Esophagus squamous epithelium (tissue), 5 donors: ENCODE data around the gene FAM184B. TPM values are rescaled to one million over a fixed set of nuclear protein-coding genes. Genes with fewer than 3 reads are reported as not detected.
A peak's percentile ranks its signal among the peaks of the same experiment; 100 is the strongest.

ENCODE experiments used
- DNase-seq: peaks from one replicate; lab custom pipeline; 2025; lab: John Stamatoyannopoulos, UW
- H3K27ac ChIP-seq, 4 donors: fragments of 200-600 bp; sonication (generic); one replicate each; pipeline ENCODE4 v1.5.1; 2016 to 2019; ENCODE audit warnings: mild to moderate bottlenecking in 1 of 4
- H3K27me3 ChIP-seq, 4 donors: fragments of 200-600 bp; sonication (generic); 1 replicate in 3 of 4; 2 replicates in 1 of 4; pipeline versions ENCODE4 v1.5.1 to v1.6.0; 2017 to 2021; ENCODE audit warnings: antibody characterized with exemption in 1 of 4
- H3K36me3 ChIP-seq, 3 donors: fragments of 200-600 bp; sonication (generic); one replicate each; pipeline ENCODE4 v1.5.1; 2016 to 2019
- H3K4me1 ChIP-seq, 3 donors: fragments of 200-600 bp; sonication (generic); one replicate each; pipeline ENCODE4 v1.5.1; 2017 to 2019
- H3K4me3 ChIP-seq, 4 donors: fragments of 200-600 bp; sonication (generic); 1 replicate in 3 of 4; 2 replicates in 1 of 4; pipeline ENCODE4 v1.5.1; 2016 to 2019; ENCODE audit warnings: mild to moderate bottlenecking in 2 of 4, moderate library complexity in 1 of 4
- H3K9me3 ChIP-seq, 3 donors: fragments of 200-600 bp; sonication (generic); one replicate each; pipeline ENCODE4 v1.5.1; 2016 to 2019
- CTCF ChIP-seq, 6 experiments: fragments of 450-650 bp in 4 of 6; fragments of 200-600 bp in 2 of 6; sonication (generic) in 2 of 6; IDR thresholded peaks; one replicate each; pipeline ENCODE4 v1.5.1; 2016 to 2019; ENCODE audit warnings: antibody characterized with exemption in 6 of 6, mild to moderate bottlenecking in 4 of 6, moderate library complexity in 4 of 6
- POLR2A ChIP-seq, 4 donors: fragments of 450-650 bp; IDR thresholded peaks; one replicate each; pipeline ENCODE4 v1.6.1; 2017; ENCODE audit warnings: antibody characterized with exemption in 4 of 4, mild to moderate bottlenecking in 4 of 4, moderate library complexity in 3 of 4
- WGBS, 2 donors: methylation state at CpG; one replicate each; pipeline ENCODE4 v1.1.5; 2018; 5-methylcytosine and 5-hydroxymethylcytosine counted together
- intact Hi-C: fragments of 100-400 bp; cut with DNase I; formaldehyde crosslinking; loops from one replicate; pipeline ENCODE4 v1.15.0; 2022
- total RNA-seq, 4 donors: library from RNA; depleted of rRNA; stranded (reverse); fragments of >200 nt; gene quantifications; one replicate each; pipeline ENCODE4 v1.1.0, GENCODE V29; 2016
- donor health status: DM: yes; HTN: yes; CAD: no.

FAM184B gene
- total RNA-seq, 4 donors from 2014 or later, result 0.18 to 0.76 (median 0.19) TPM

- H3K9me3 ChIP-seq, result no peaks in the 10 kb centered on the region
- intact Hi-C loops, result no loop called here
- no peak overlapping the region for H3K4me3 ChIP-seq
- peaks cover 15 to 24% (median 17%) of the 10 kb centered on the region in 3 donors for H3K4me1 ChIP-seq
- peaks cover 0 to 43% (median 2%) of the 10 kb centered on the region in 4 donors for H3K27me3 ChIP-seq
- DNase-seq, result no peak
- WGBS, 2 donors, result 79 to 93% methylated on average over 3 of the region's 3 CpGs
- no peak overlapping the region for H3K27ac ChIP-seq
- H3K36me3 ChIP-seq, result no peaks in the 10 kb centered on the region
- no peak for TF ChIP-seq CTCF (IDR thresholded peaks at IDR 0.05)
- TF ChIP-seq POLR2A (IDR thresholded peaks at IDR 0.05), result no peak
These were observed 3.0 kb downstream of the FAM184B start for GRCh38 chr4:17778431-17778830.

GRCh38 chr4:17773135-17773698, 8.2 kb downstream of the FAM184B start:
- no peak for DNase-seq
- TF ChIP-seq CTCF (IDR thresholded peaks at IDR 0.05) (no peak), POLR2A (IDR thresholded peaks at IDR 0.05) (no peak)
- H3K36me3 ChIP-seq, result no peaks in the 10 kb centered on the region
- no peak overlapping the region for H3K4me3 ChIP-seq
- no peak overlapping the region for H3K27ac ChIP-seq
- WGBS, 2 donors, result 77 to 81% methylated on average over 10 of the region's 10 CpGs
- peaks cover 0 to 17% (median 0%) of the 10 kb centered on the region in 3 donors for H3K4me1 ChIP-seq
- H3K9me3 ChIP-seq, result no peaks in the 10 kb centered on the region
- intact Hi-C loops, result no loop called here
- H3K27me3 ChIP-seq, result peaks cover 0 to under 1% (median 0%) of the 10 kb centered on the region in 4 donors

- 35 to 42% methylated on average over 7 to 8 of the region's 8 CpGs for WGBS, 2 donors
- no peak overlapping the region for H3K4me3 ChIP-seq
- TF ChIP-seq POLR2A (IDR thresholded peaks at IDR 0.05), result no peak
- no peak for TF ChIP-seq CTCF (IDR thresholded peaks at IDR 0.05)
- peaks cover 0 to 17% (median 0%) of the 10 kb centered on the region in 3 donors for H3K4me1 ChIP-seq
- intact Hi-C loops, result no loop called here
- peak overlapping the region; percentile 40 to 83 (median 66) for H3K27ac ChIP-seq
- no peaks in the 10 kb centered on the region for H3K36me3 ChIP-seq
- no peak for DNase-seq
- H3K9me3 ChIP-seq, result peaks cover 0 to 7% (median 0%) of the 10 kb centered on the region in 3 donors
- H3K27me3 ChIP-seq, result no peaks in the 10 kb centered on the region
These were observed 10.0 kb downstream of the FAM184B start for GRCh38 chr4:17771284-17771908.

GRCh38 chr4:17770845-17771244, 10.6 kb downstream of the FAM184B start:
- TF ChIP-seq CTCF (IDR thresholded peaks at IDR 0.05), result no peak
- TF ChIP-seq POLR2A (IDR thresholded peaks at IDR 0.05), result no peak
- Histone ChIP-seq H3K9me3 (peaks cover 0 to 7% (median 0%) of the 10 kb centered on the region in 3 donors), H3K36me3 (no peaks in the 10 kb centered on the region), H3K4me1 (peaks cover 0 to 17% (median 0%) of the 10 kb centered on the region in 3 donors), H3K4me3 (no peak overlapping the region), H3K27ac (peak overlapping the region; percentile 42 to 83 (median 66)), H3K27me3 (no peaks in the 10 kb centered on the region)
- intact Hi-C loops, result no loop called here
- 38 to 45% methylated on average over 4 of the region's 4 CpGs for WGBS, 2 donors
- DNase-seq, result no peak

- Histone ChIP-seq H3K4me1 (peaks cover 0 to 17% (median 0%) of the 10 kb centered on the region in 3 donors), H3K4me3 (no peak overlapping the region), H3K27me3 (no peaks in the 10 kb centered on the region), H3K9me3 (peaks cover 0 to 7% (median 0%) of the 10 kb centered on the region in 3 donors), H3K27ac (no peak overlapping the region), H3K36me3 (no peaks in the 10 kb centered on the region)
- intact Hi-C loops, result no loop called here
- TF ChIP-seq POLR2A (IDR thresholded peaks at IDR 0.05), result no peak
- TF ChIP-seq CTCF (IDR thresholded peaks at IDR 0.05), result no peak
- DNase-seq, result no peak
- 61 to 63% methylated on average over 8 of the region's 8 CpGs for WGBS, 2 donors
These were observed 11.8 kb downstream of the FAM184B start for GRCh38 chr4:17769406-17770174.
